HEK293 (cell line): ENCODE measurements around the gene MTMR11.

Source experiments
- CTCF ChIA-PET: fragments of 350-600 bp; formaldehyde crosslinking; extraction: SDS; loops from one replicate; lab custom pipeline; 2021; ENCODE audit warnings: antibody characterized with exemption; lab: Yijun Ruan, JAX
- POLR2A ChIA-PET: fragments of 300-600 bp; formaldehyde crosslinking; extraction: SDS; loops from one replicate; lab custom pipeline; 2020; ENCODE audit warnings: antibody characterized with exemption, inconsistent platforms; lab: Yijun Ruan, JAX
- H3K27ac ChIP-seq: fragments of 200-500 bp; sonication (Bioruptor generic); 2 replicates; pipeline ENCODE4 v1.5.1; 2014; ENCODE audit warnings: low read depth, low read length, control low read depth, inconsistent platforms; ENCODE audit errors: extremely low read depth
- H3K36me3 ChIP-seq, 2 experiments: fragments of 200-500 bp in 1 of 2; sonication (Bioruptor generic) in 1 of 2; 1 replicate in 1 of 2; 2 replicates in 1 of 2; pipeline ENCODE4 v1.5.1; 2014 to 2017; ENCODE audit warnings: inconsistent platforms in 2 of 2, low read length in 2 of 2; ENCODE audit not compliant: control insufficient read depth in 2 of 2, insufficient read depth in 1 of 2
- H3K4me1 ChIP-seq: fragments of 200-500 bp; sonication (Bioruptor generic); 2 replicates; pipeline ENCODE4 v1.5.1; 2014; ENCODE audit warnings: mild to moderate bottlenecking, low read length, inconsistent platforms; ENCODE audit not compliant: control insufficient read depth, insufficient read depth
- H3K4me3 ChIP-seq: 2 replicates; pipeline ENCODE4 v1.5.1; 2011; ENCODE audit warnings: low read depth, mild to moderate bottlenecking, control low read depth, low read length, moderate library complexity
- H3K9me3 ChIP-seq: fragments of 200-500 bp; sonication (Bioruptor generic); 2 replicates; pipeline ENCODE4 v1.5.1; 2014; ENCODE audit warnings: low read depth, low read length, inconsistent platforms; ENCODE audit not compliant: control insufficient read depth, insufficient read depth
- GLIS1 ChIP-seq: fragments of 450-650 bp; formaldehyde crosslinking; IDR thresholded peaks from 2 replicates; pipeline ENCODE4 v1.5.1; 2016; ENCODE audit warnings: missing biosample characterization, missing genetic modification characterization
- MEIS1 ChIP-seq: sonication (generic); formaldehyde crosslinking; IDR thresholded peaks from 2 replicates; pipeline ENCODE4 v1.8.1; 2022; ENCODE audit warnings: missing genetic modification reagents, mild to moderate bottlenecking, borderline replicate concordance
- MYNN ChIP-seq: fragments of 450-650 bp; formaldehyde crosslinking; IDR thresholded peaks from 2 replicates; pipeline ENCODE4 v1.5.1; 2016; ENCODE audit warnings: missing biosample characterization, missing genetic modification characterization, borderline replicate concordance
- ZBTB17 ChIP-seq: fragments of 450-650 bp; formaldehyde crosslinking; IDR thresholded peaks from 2 replicates; pipeline ENCODE4 v1.5.1; 2016; ENCODE audit warnings: missing biosample characterization, missing genetic modification characterization
- ZEB2 ChIP-seq: fragments of 450-650 bp; formaldehyde crosslinking; IDR thresholded peaks from 2 replicates; pipeline ENCODE4 v1.5.1; 2016; ENCODE audit warnings: missing biosample characterization, missing genetic modification characterization
- ZFP37 ChIP-seq: fragments of 450-650 bp; formaldehyde crosslinking; IDR thresholded peaks from 2 replicates; pipeline ENCODE4 v1.5.1; 2016; ENCODE audit warnings: missing biosample characterization, missing genetic modification characterization
- ZIC2 ChIP-seq: fragments of 450-650 bp; formaldehyde crosslinking; IDR thresholded peaks from 2 replicates; pipeline ENCODE4 v1.5.1; 2016; ENCODE audit warnings: missing biosample characterization, missing genetic modification characterization
- ZNF132 ChIP-seq: fragments of 450-650 bp; formaldehyde crosslinking; IDR thresholded peaks from 2 replicates; pipeline ENCODE4 v1.5.1; 2017; ENCODE audit warnings: missing biosample characterization, missing genetic modification characterization, borderline replicate concordance
- ZNF16 ChIP-seq: fragments of 450-650 bp; formaldehyde crosslinking; IDR thresholded peaks from 2 replicates; pipeline ENCODE4 v1.5.1; 2016; ENCODE audit warnings: low read depth, missing biosample characterization, missing genetic modification characterization
- ZNF202 ChIP-seq: fragments of 450-650 bp; formaldehyde crosslinking; IDR thresholded peaks from 2 replicates; pipeline ENCODE4 v1.5.1; 2016; ENCODE audit warnings: missing biosample characterization, missing genetic modification characterization, borderline replicate concordance
- ZNF248 ChIP-seq: fragments of 450-650 bp; formaldehyde crosslinking; IDR thresholded peaks from 2 replicates; pipeline ENCODE4 v1.5.1; 2017; ENCODE audit warnings: missing biosample characterization, missing genetic modification characterization
- ZNF521 ChIP-seq: fragments of 450-650 bp; formaldehyde crosslinking; IDR thresholded peaks from 2 replicates; pipeline ENCODE4 v1.5.1; 2017; ENCODE audit warnings: missing biosample characterization, mild to moderate bottlenecking, missing genetic modification characterization
- ZNF544 ChIP-seq: fragments of 450-650 bp; formaldehyde crosslinking; IDR thresholded peaks from 2 replicates; pipeline ENCODE4 v1.5.0; 2017; ENCODE audit warnings: missing biosample characterization, missing genetic modification characterization
- ZNF549 ChIP-seq: fragments of 450-650 bp; IDR thresholded peaks from 2 replicates; pipeline ENCODE4 v1.5.1; 2018; ENCODE audit warnings: missing biosample characterization, missing genetic modification characterization, mild to moderate bottlenecking, inconsistent platforms, moderate library complexity
- ZNF600 ChIP-seq: fragments of 450-650 bp; formaldehyde crosslinking; IDR thresholded peaks from 2 replicates; pipeline ENCODE4 v1.5.1; 2016; ENCODE audit warnings: missing biosample characterization, missing genetic modification characterization
- ZNF621 ChIP-seq: fragments of 450-650 bp; formaldehyde crosslinking; IDR thresholded peaks from 2 replicates; pipeline ENCODE4 v1.5.1; 2017; ENCODE audit warnings: missing biosample characterization, missing genetic modification characterization
- ZNF626 ChIP-seq: fragments of 450-650 bp; sonication (Bioruptor Pico); formaldehyde crosslinking; IDR thresholded peaks from 2 replicates; pipeline ENCODE4 v1.5.1; 2018; ENCODE audit warnings: missing biosample characterization, missing genetic modification characterization, inconsistent platforms
- ZNF777 ChIP-seq: fragments of 450-650 bp; formaldehyde crosslinking; IDR thresholded peaks from 2 replicates; pipeline ENCODE4 v1.5.1; 2017; ENCODE audit warnings: missing biosample characterization, missing genetic modification characterization, borderline replicate concordance
- TF ChIP-seq, protein P1 (sequence below): fragments of 450-650 bp; formaldehyde crosslinking; IDR thresholded peaks from 2 replicates; pipeline ENCODE4 v1.5.1; 2016; ENCODE audit warnings: missing biosample characterization, missing genetic modification characterization
- TF ChIP-seq, protein P2 (sequence below): fragments of 450-650 bp; formaldehyde crosslinking; IDR thresholded peaks from 2 replicates; pipeline ENCODE4 v1.5.1; 2017; ENCODE audit warnings: missing biosample characterization, missing genetic modification characterization
- TF ChIP-seq, protein P3 (sequence below): fragments of 450-650 bp; formaldehyde crosslinking; IDR thresholded peaks from 2 replicates; pipeline ENCODE4 v1.5.1; 2017; ENCODE audit warnings: missing biosample characterization, missing genetic modification characterization
- TF ChIP-seq, protein P4 (sequence below): fragments of 450-650 bp; formaldehyde crosslinking; IDR thresholded peaks from 2 replicates; pipeline ENCODE4 v1.5.1; 2016; ENCODE audit warnings: missing biosample characterization, missing genetic modification characterization

The MTMR11 gene

DNA sequence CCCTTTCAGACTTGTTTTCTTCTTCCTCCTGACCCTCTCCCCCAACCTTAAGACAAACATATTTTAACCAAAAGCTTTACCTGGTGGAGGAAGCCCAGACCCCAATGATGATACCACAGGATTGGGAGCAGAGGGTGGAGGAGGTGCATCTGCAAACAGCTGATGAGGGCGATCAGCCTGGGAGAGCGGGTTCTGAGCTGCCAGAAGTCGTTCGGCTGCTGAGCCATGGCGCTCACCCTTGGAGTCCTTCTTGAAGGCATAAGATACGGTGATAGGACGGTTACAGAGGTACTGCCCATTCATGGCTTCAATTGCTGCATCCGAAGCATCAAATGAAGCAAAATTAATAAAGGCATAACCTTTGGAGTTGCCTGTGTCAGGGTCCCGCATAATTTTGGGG lies 10.4 kb downstream of the MTMR11 start:
- TF ChIP-seq ZNF202: no peak
- TF ChIP-seq ZBTB17 (tag by site-specific recombination): no peak
- TF ChIP-seq, protein P1, sequence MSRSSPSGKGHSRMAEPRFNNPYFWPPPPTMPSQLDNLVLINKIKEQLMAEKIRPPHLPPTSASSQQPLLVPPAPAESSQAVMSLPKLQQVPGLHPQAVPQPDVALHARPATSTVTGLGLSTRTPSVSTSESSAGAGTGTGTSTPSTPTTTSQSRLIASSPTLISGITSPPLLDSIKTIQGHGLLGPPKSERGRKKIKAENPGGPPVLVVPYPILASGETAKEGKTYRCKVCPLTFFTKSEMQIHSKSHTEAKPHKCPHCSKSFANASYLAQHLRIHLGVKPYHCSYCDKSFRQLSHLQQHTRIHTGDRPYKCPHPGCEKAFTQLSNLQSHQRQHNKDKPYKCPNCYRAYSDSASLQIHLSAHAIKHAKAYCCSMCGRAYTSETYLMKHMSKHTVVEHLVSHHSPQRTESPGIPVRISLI (tag by site-specific recombination): no peak
- H3K36me3 ChIP-seq: peaks cover 42 to 74% of the 10 kb centered on the region in 2 experiments
- H3K4me3 ChIP-seq: no peak overlapping the region

DNA sequence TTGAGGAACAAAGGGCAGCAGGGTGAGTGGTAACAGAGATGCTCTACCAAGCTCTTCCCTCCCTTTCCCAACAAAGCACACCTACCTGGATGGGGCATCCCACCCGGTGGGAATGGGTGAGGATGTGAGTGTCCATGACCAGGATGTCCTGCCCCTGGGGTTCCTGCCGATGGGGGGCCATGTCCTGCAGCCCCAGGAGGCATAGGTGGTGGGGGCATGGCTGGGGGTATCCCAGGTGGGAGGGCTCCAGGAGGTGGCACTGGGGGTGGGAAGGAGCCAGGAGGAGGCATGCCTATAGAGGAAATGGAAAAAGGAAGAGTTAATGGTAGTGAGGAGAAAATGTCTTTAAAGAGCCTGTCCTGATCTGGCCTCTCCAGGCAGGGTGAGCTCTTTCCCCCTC lies 10.9 kb downstream of the MTMR11 start:
- 0 out of 2 replicates have a peak, but pooled peaks cover 2% of the 10 kb centered on the region for H3K4me1 ChIP-seq
- peaks cover 42 to 72% of the 10 kb centered on the region in 2 experiments for H3K36me3 ChIP-seq
- no peaks in the 10 kb centered on the region for H3K9me3 ChIP-seq
- H3K4me3 ChIP-seq: no peak overlapping the region
- TF ChIP-seq ZNF600 (tag by site-specific recombination): no peak
- TF ChIP-seq GLIS1: peak; percentile 87
- peak; percentile 48 for TF ChIP-seq ZIC2 (tag by site-specific recombination)
- ChIA-PET POLR2A (interaction anchor here (1.2 kb wide), 1 partner anchor 11 kb away, joined by 7 read pairs; the partner anchor contains the start of gene MTMR11), CTCF (no interaction called here)
- no peak overlapping the region for H3K27ac ChIP-seq

More for the DNA sequence above, 10.4 kb downstream of the MTMR11 start:
- Histone ChIP-seq H3K27ac (no peak overlapping the region), H3K9me3 (no peaks in the 10 kb centered on the region), H3K4me1 (0 out of 2 replicates have a peak, but pooled peaks cover 2% of the 10 kb centered on the region)
- ChIA-PET POLR2A (interaction anchor here (1.2 kb wide), 1 partner anchor 11 kb away, joined by 7 read pairs; the partner anchor contains the start of gene MTMR11), CTCF (no interaction called here)

DNA sequence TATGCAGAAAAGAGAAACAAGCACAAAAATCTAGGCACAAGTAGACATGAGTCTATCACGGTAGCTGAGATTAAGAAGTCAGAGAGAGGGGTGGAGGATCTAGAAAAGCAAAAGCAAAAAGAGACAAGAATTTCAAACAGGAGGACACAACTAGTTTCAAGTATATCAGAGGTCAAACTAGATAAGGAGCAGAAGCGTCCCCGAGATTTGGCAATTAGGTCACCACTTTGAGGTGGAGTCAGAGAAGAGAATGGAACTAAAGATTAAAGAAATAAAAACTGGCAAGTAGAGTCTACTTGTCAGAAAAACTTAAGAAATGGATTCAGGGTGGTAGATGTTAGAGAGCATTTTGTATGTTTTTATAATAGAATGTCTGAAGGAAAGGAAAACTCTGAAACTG lies 11.3 kb downstream of the MTMR11 start:
- POLR2A ChIA-PET: interaction anchor here (1.2 kb wide), 1 partner anchor 11 kb away, joined by 7 read pairs; the partner anchor contains the start of gene MTMR11
- CTCF ChIA-PET: no interaction called here
- peaks cover 42 to 68% of the 10 kb centered on the region in 2 experiments for H3K36me3 ChIP-seq

More for the DNA sequence above, 11.3 kb downstream of the MTMR11 start:
- Histone ChIP-seq H3K27ac (no peak overlapping the region), H3K4me1 (0 out of 2 replicates have a peak, but pooled peaks cover 2% of the 10 kb centered on the region), H3K4me3 (no peak overlapping the region), H3K9me3 (no peaks in the 10 kb centered on the region)
- no peak for TF ChIP-seq ZNF544
- TF ChIP-seq ZNF132: no peak
- TF ChIP-seq, protein P2, sequence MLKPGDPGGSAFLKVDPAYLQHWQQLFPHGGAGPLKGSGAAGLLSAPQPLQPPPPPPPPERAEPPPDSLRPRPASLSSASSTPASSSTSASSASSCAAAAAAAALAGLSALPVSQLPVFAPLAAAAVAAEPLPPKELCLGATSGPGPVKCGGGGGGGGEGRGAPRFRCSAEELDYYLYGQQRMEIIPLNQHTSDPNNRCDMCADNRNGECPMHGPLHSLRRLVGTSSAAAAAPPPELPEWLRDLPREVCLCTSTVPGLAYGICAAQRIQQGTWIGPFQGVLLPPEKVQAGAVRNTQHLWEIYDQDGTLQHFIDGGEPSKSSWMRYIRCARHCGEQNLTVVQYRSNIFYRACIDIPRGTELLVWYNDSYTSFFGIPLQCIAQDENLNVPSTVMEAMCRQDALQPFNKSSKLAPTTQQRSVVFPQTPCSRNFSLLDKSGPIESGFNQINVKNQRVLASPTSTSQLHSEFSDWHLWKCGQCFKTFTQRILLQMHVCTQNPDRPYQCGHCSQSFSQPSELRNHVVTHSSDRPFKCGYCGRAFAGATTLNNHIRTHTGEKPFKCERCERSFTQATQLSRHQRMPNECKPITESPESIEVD (tag by site-specific recombination): no peak
- no peak for TF ChIP-seq ZIC2 (tag by site-specific recombination)
- TF ChIP-seq ZNF777 (tag by site-specific recombination): no peak
- no peak for TF ChIP-seq ZNF549 (tag by site-specific recombination)
- TF ChIP-seq ZEB2 (tag by site-specific recombination): no peak
- no peak for TF ChIP-seq ZNF626 (tag by site-specific recombination)
- no peak for TF ChIP-seq ZNF521 (tag by site-specific recombination)
- TF ChIP-seq ZNF16 (tag by site-specific recombination): no peak
- no peak for TF ChIP-seq ZFP37 (tag by site-specific recombination)
- TF ChIP-seq, protein P3, sequence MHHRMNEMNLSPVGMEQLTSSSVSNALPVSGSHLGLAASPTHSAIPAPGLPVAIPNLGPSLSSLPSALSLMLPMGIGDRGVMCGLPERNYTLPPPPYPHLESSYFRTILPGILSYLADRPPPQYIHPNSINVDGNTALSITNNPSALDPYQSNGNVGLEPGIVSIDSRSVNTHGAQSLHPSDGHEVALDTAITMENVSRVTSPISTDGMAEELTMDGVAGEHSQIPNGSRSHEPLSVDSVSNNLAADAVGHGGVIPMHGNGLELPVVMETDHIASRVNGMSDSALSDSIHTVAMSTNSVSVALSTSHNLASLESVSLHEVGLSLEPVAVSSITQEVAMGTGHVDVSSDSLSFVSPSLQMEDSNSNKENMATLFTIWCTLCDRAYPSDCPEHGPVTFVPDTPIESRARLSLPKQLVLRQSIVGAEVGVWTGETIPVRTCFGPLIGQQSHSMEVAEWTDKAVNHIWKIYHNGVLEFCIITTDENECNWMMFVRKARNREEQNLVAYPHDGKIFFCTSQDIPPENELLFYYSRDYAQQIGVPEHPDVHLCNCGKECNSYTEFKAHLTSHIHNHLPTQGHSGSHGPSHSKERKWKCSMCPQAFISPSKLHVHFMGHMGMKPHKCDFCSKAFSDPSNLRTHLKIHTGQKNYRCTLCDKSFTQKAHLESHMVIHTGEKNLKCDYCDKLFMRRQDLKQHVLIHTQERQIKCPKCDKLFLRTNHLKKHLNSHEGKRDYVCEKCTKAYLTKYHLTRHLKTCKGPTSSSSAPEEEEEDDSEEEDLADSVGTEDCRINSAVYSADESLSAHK: no peak
- TF ChIP-seq MYNN: no peak
- TF ChIP-seq ZNF621 (tag by site-specific recombination): no peak
- TF ChIP-seq ZNF248 (tag by site-specific recombination): no peak
- TF ChIP-seq, protein P4, sequence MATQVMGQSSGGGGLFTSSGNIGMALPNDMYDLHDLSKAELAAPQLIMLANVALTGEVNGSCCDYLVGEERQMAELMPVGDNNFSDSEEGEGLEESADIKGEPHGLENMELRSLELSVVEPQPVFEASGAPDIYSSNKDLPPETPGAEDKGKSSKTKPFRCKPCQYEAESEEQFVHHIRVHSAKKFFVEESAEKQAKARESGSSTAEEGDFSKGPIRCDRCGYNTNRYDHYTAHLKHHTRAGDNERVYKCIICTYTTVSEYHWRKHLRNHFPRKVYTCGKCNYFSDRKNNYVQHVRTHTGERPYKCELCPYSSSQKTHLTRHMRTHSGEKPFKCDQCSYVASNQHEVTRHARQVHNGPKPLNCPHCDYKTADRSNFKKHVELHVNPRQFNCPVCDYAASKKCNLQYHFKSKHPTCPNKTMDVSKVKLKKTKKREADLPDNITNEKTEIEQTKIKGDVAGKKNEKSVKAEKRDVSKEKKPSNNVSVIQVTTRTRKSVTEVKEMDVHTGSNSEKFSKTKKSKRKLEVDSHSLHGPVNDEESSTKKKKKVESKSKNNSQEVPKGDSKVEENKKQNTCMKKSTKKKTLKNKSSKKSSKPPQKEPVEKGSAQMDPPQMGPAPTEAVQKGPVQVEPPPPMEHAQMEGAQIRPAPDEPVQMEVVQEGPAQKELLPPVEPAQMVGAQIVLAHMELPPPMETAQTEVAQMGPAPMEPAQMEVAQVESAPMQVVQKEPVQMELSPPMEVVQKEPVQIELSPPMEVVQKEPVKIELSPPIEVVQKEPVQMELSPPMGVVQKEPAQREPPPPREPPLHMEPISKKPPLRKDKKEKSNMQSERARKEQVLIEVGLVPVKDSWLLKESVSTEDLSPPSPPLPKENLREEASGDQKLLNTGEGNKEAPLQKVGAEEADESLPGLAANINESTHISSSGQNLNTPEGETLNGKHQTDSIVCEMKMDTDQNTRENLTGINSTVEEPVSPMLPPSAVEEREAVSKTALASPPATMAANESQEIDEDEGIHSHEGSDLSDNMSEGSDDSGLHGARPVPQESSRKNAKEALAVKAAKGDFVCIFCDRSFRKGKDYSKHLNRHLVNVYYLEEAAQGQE (tag by site-specific recombination): no peak
- TF ChIP-seq MEIS1 (CRISPR knock-in tag): no peak
